PC-3 (cell line): ENCODE results near the gene ISM1. TPM values are rescaled to one million over a fixed set of nuclear protein-coding genes. Genes with fewer than 3 reads are reported as not detected.
A peak's percentile ranks its signal among the peaks of the same experiment; 100 is the strongest.

ENCODE experiments used
- ATAC-seq: fragments of 200-7000 bp; cut with Tn5 transposase; 2 replicates; pipeline ENCODE4 v1.9.1; 2020; ENCODE audit warnings: mild to moderate bottlenecking, moderate library complexity
- BruUV-seq: library from RNA; stranded (reverse); fragments of 400-500 nt; replicated peaks from 2 replicates; lab custom pipeline; 2021; lab: Mats Ljungman, UMichigan
- CTCF ChIA-PET: fragments of 300-600 bp; sonication (Branson Sonifier 250); formaldehyde crosslinking; loops from one replicate; lab custom pipeline; 2022; ENCODE audit warnings: antibody characterized with exemption; lab: Charles Lee
- POLR2A ChIA-PET: fragments of 300-600 bp; sonication (Branson Sonifier 250); formaldehyde crosslinking; loops from one replicate; lab custom pipeline; 2022; ENCODE audit warnings: antibody characterized with exemption; ENCODE audit not compliant: unreplicated experiment; lab: Charles Lee
- DNase-seq: peaks from one replicate; pipeline ENCODE4 v3.0.0-alpha.2; 2015
- H2AFZ ChIP-seq: fragments of 300-600 bp; sonication (generic); 2 replicates; pipeline ENCODE4 v1.6.0; 2016; ENCODE audit warnings: antibody characterized with exemption, low read length
- H3F3A ChIP-seq: fragments of 300-600 bp; sonication (generic); one replicate; pipeline ENCODE4 v1.6.0; 2017; ENCODE audit warnings: antibody characterized with exemption, low read length, control low read depth, mild to moderate bottlenecking; ENCODE audit not compliant: unreplicated experiment
- H3K27ac ChIP-seq: fragments of 300-600 bp; sonication (generic); 2 replicates; pipeline ENCODE4 v1.5.1; 2016; ENCODE audit warnings: mild to moderate bottlenecking, low read length
- H3K27me3 ChIP-seq: fragments of 300-600 bp; sonication (generic); 2 replicates; pipeline ENCODE4 v1.6.1; 2016; ENCODE audit warnings: low read length, mixed read lengths
- H3K36me3 ChIP-seq: fragments of 300-600 bp; sonication (generic); 2 replicates; pipeline ENCODE4 v1.6.1; 2016; ENCODE audit warnings: low read depth, mixed run types, low read length, mixed read lengths
- H3K4me1 ChIP-seq: fragments of 300-600 bp; sonication (generic); 2 replicates; pipeline ENCODE4 v1.5.1; 2016; ENCODE audit warnings: low read length; ENCODE audit not compliant: insufficient read depth
- H3K4me2 ChIP-seq: fragments of 300-600 bp; sonication (generic); 2 replicates; pipeline ENCODE4 v1.6.0; 2016; ENCODE audit warnings: low read length
- H3K4me3 ChIP-seq: fragments of 300-600 bp; sonication (generic); 2 replicates; pipeline ENCODE4 v1.5.1; 2016; ENCODE audit warnings: mild to moderate bottlenecking, low read length, mixed read lengths
- H3K79me2 ChIP-seq: fragments of 300-600 bp; sonication (generic); 2 replicates; pipeline ENCODE4 v1.6.1; 2017; ENCODE audit warnings: low read length, mixed read lengths
- H3K9ac ChIP-seq: fragments of 300-600 bp; sonication (generic); 2 replicates; pipeline ENCODE4 v1.6.0; 2016; ENCODE audit warnings: mild to moderate bottlenecking, low read length
- H3K9me2 ChIP-seq: fragments of 300-600 bp; sonication (generic); replicated peaks from 2 replicates; pipeline ENCODE4 v1.6.1; 2016; ENCODE audit warnings: mixed run types, low read length, mixed read lengths
- H3K9me3 ChIP-seq: fragments of 300-600 bp; sonication (generic); 2 replicates; pipeline ENCODE4 v1.6.1; 2016; ENCODE audit warnings: low read length, mixed read lengths
- H4K20me1 ChIP-seq: fragments of 300-600 bp; sonication (generic); 2 replicates; pipeline ENCODE4 v1.6.1; 2016; ENCODE audit warnings: low read length, mixed read lengths
- CTCF ChIP-seq: fragments of 300-600 bp; sonication (generic); conservative IDR thresholded peaks from 2 replicates; pipeline ENCODE4 v1.5.1; 2017; ENCODE audit warnings: antibody characterized with exemption, low read depth, mild to moderate bottlenecking, low read length
- EZH2 ChIP-seq: fragments of 300-600 bp; sonication (generic); IDR thresholded peaks from one replicate; pipeline ENCODE4 v1.6.1; 2017; ENCODE audit warnings: antibody characterized with exemption, mild to moderate bottlenecking, low read length; ENCODE audit not compliant: unreplicated experiment
- EZH2phosphoT487 ChIP-seq: fragments of 300-600 bp; sonication (generic); IDR thresholded peaks from 2 replicates; pipeline ENCODE4 v1.6.1; 2018; ENCODE audit warnings: mild to moderate bottlenecking, antibody characterized with exemption, low read length, borderline replicate concordance
- intact Hi-C: fragments of 100-400 bp; cut with micrococcal nuclease; formaldehyde crosslinking; loops from 2 replicates; pipeline ENCODE4 v1.9.0; 2023
- total RNA-seq: library from RNA; depleted of rRNA; stranded (reverse); fragments of >200 nt; gene quantifications from 2 replicates; pipeline ENCODE4 v1.2.3, GENCODE V29; 2014

Gene ISM1
- total RNA-seq, 1 experiment from 2014 or later: not detected

GRCh38 chr20:13302647-13303450 is 81.8 kb downstream of the ISM1 start:
- Histone ChIP-seq H3K9ac (no peak overlapping the region), H3K79me2 (no peaks in the 10 kb centered on the region), H3F3A (no peaks in the 10 kb centered on the region), H3K4me2 (no peak overlapping the region), H2AFZ (no peak overlapping the region), H3K27me3 (peaks cover 25% of the 10 kb centered on the region), H3K27ac (no peak overlapping the region), H3K9me3 (no peaks in the 10 kb centered on the region), H4K20me1 (no peaks in the 10 kb centered on the region), H3K9me2 (no peaks in the 10 kb centered on the region), H3K4me3 (no peak overlapping the region), H3K4me1 (no peaks in the 10 kb centered on the region), H3K36me3 (no peaks in the 10 kb centered on the region)
- ChIA-PET POLR2A (no interaction called here), CTCF (interaction anchor here (0.6 to 1.5 kb wide), 2 partner anchors 183 to 244 kb away, joined by 3 to 4 read pairs; no protein-coding TSS in a partner anchor)
- no TSS peak for BruUV-seq
- TF ChIP-seq CTCF (peak; percentile 94), EZH2 (no peak)
- ATAC-seq (peak; percentile 97), DNase-seq (peak; percentile 73)
- intact Hi-C loops: loop anchor here (1.0 kb wide), 2 partner anchors 184 to 333 kb away; no protein-coding TSS in a partner anchor

- no TSS peak for BruUV-seq
- DNase-seq (peak; percentile 28), ATAC-seq (no peak)
- Histone ChIP-seq H3K9me2 (no peaks in the 10 kb centered on the region), H3K4me1 (no peaks in the 10 kb centered on the region), H3K4me3 (no peak overlapping the region), H2AFZ (no peak overlapping the region), H3K36me3 (no peaks in the 10 kb centered on the region), H3K9me3 (no peaks in the 10 kb centered on the region), H3K27ac (no peak overlapping the region), H3K79me2 (no peaks in the 10 kb centered on the region), H3K27me3 (peaks cover 38% of the 10 kb centered on the region), H3K9ac (no peak overlapping the region), H3K4me2 (no peak overlapping the region), H4K20me1 (no peaks in the 10 kb centered on the region), H3F3A (no peaks in the 10 kb centered on the region)
- ChIA-PET POLR2A (no interaction called here), CTCF (interaction anchor here (0.7 kb wide), 1 partner anchor 102 kb away, joined by 3 read pairs; no protein-coding TSS in a partner anchor)
- intact Hi-C loops: no loop called here
- TF ChIP-seq EZH2phosphoT487: no peak
- TF ChIP-seq EZH2: no peak
- no peak for TF ChIP-seq CTCF
Observed at GRCh38 chr20:13305284-13305683, 84.2 kb downstream of the ISM1 start.

- Histone ChIP-seq H3K9me2 (no peaks in the 10 kb centered on the region), H3K4me3 (no peak overlapping the region), H3K9me3 (no peaks in the 10 kb centered on the region), H3F3A (no peaks in the 10 kb centered on the region), H2AFZ (no peak overlapping the region), H3K27ac (no peak overlapping the region), H3K9ac (no peak overlapping the region), H3K4me1 (no peaks in the 10 kb centered on the region), H3K36me3 (no peaks in the 10 kb centered on the region), H3K4me2 (no peak overlapping the region), H3K79me2 (no peaks in the 10 kb centered on the region), H3K27me3 (peaks cover 38% of the 10 kb centered on the region), H4K20me1 (no peaks in the 10 kb centered on the region)
- intact Hi-C loops: no loop called here
- CTCF ChIA-PET: no interaction called here
- POLR2A ChIA-PET: no interaction called here
- no TSS peak for BruUV-seq
- DNase-seq (no peak), ATAC-seq (no peak)
- TF ChIP-seq CTCF (no peak), EZH2 (no peak), EZH2phosphoT487 (no peak)
Observed at GRCh38 chr20:13307562-13308163, 86.6 kb downstream of the ISM1 start.
